Activated CD8-positive, alpha-beta T cell treated with anti-CD3 and anti-CD28 coated beads for 36 hours (primary cell): Measurements from ENCODE around the gene TTC8. TPM values are rescaled to one million over a fixed set of nuclear protein-coding genes. Genes with fewer than 3 reads are reported as not detected.

Experiments used
- ATAC-seq: fragments of 200-7000 bp; cut with Tn5 transposase; one replicate; pipeline ENCODE4 v1.10.0; 2021; ENCODE audit warnings: mild to moderate bottlenecking, moderate library complexity
- CTCF ChIA-PET: fragments of 350-600 bp; sonication (Branson Sonifier 250); formaldehyde crosslinking; loops from one replicate; lab custom pipeline; 2021; ENCODE audit warnings: antibody characterized with exemption; lab: Charles Lee
- POLR2A ChIA-PET: fragments of 350-600 bp; sonication (Branson Sonifier 250); formaldehyde crosslinking; loops from one replicate; lab custom pipeline; 2021; ENCODE audit warnings: antibody characterized with exemption; lab: Charles Lee
- DNase-seq: peaks from one replicate; pipeline ENCODE4 v3.0.0-alpha.2; 2020
- H3K27ac Mint-ChIP-seq: one replicate; pipeline ENCODE4 v1.8.0; 2021; ENCODE audit warnings: mild to moderate bottlenecking, mixed read lengths
- H3K27me3 Mint-ChIP-seq: one replicate; pipeline ENCODE4 v1.8.0; 2021; ENCODE audit warnings: mixed read lengths
- H3K36me3 Mint-ChIP-seq: one replicate; pipeline ENCODE4 v1.8.0; 2021; ENCODE audit warnings: low read depth, mixed read lengths
- H3K4me1 Mint-ChIP-seq: one replicate; pipeline ENCODE4 v1.8.0; 2021; ENCODE audit warnings: low read depth, mixed read lengths
- H3K4me3 Mint-ChIP-seq: one replicate; pipeline ENCODE4 v1.8.0; 2021; ENCODE audit warnings: mild to moderate bottlenecking, moderate library complexity, mixed read lengths
- H3K9me3 Mint-ChIP-seq: one replicate; pipeline ENCODE4 v1.8.0; 2021; ENCODE audit warnings: mixed read lengths
- CTCF ChIP-seq: fragments of 200-600 bp; IDR thresholded peaks from one replicate; pipeline ENCODE4 v1.8.0; 2022; ENCODE audit warnings: antibody characterized with exemption, mild to moderate bottlenecking
- intact Hi-C: fragments of 100-400 bp; cut with micrococcal nuclease; formaldehyde crosslinking; loops from one replicate; pipeline ENCODE4 v1.10.0; 2022
- total RNA-seq, 2 experiments: library from RNA; stranded (reverse); gene quantifications; one replicate each; pipeline ENCODE4 v1.2.3, GENCODE V29; 2021

Gene TTC8
- total RNA-seq, 2 experiments from 2014 or later = 2.5 to 4.0 TPM

GRCh38 chr14:88877192-88877591 lies 52.7 kb downstream of the TTC8 start:
- CTCF ChIA-PET = interaction anchor here (0.5 to 1.4 kb wide), 3 partner anchors 208 to 211 kb away, joined by 3 to 4 read pairs (median 3); no protein-coding TSS in a partner anchor
- no peak for TF ChIP-seq CTCF
- Mint-ChIP-seq H3K9me3 (peaks cover 10% of the 10 kb centered on the region), H3K4me1 (no peaks in the 10 kb centered on the region), H3K4me3 (no peak overlapping the region), H3K27ac (no peak overlapping the region), H3K27me3 (no peaks in the 10 kb centered on the region), H3K36me3 (peaks cover 12% of the 10 kb centered on the region)
- DNase-seq (no peak), ATAC-seq (no peak)
- intact Hi-C loops = no loop called here
- POLR2A ChIA-PET = interaction anchor here (0.6 kb wide), 1 partner anchor 23 kb away, joined by 3 read pairs; no protein-coding TSS in a partner anchor

GRCh38 chr14:88879022-88879421 lies 54.6 kb downstream of the TTC8 start:
- Mint-ChIP-seq H3K27me3 (no peaks in the 10 kb centered on the region), H3K36me3 (peaks cover 15% of the 10 kb centered on the region), H3K27ac (no peak overlapping the region), H3K4me3 (no peak overlapping the region), H3K4me1 (no peaks in the 10 kb centered on the region), H3K9me3 (peaks cover 17% of the 10 kb centered on the region)
- ChIA-PET POLR2A (no interaction called here), CTCF (no interaction called here)
- no peak for ATAC-seq
- DNase-seq = no peak
- no peak for TF ChIP-seq CTCF
- intact Hi-C loops = no loop called here

GRCh38 chr14:88882236-88882635 lies 57.8 kb downstream of the TTC8 start:
- H3K36me3 Mint-ChIP-seq = peaks cover 15% of the 10 kb centered on the region
- intact Hi-C loops = no loop called here
- ChIA-PET CTCF (no interaction called here), POLR2A (no interaction called here)
- H3K4me3 Mint-ChIP-seq = no peak overlapping the region
- H3K9me3 Mint-ChIP-seq = peaks cover 17% of the 10 kb centered on the region
- ATAC-seq (no peak), DNase-seq (no peak)
- H3K27ac Mint-ChIP-seq = no peak overlapping the region
- H3K27me3 Mint-ChIP-seq = peaks cover 2% of the 10 kb centered on the region
- TF ChIP-seq CTCF = no peak
- no peaks in the 10 kb centered on the region for H3K4me1 Mint-ChIP-seq

GRCh38 chr14:88895116-88895515 lies 70.7 kb downstream of the TTC8 start:
- Mint-ChIP-seq H3K27ac (no peak overlapping the region), H3K9me3 (no peaks in the 10 kb centered on the region), H3K4me1 (no peaks in the 10 kb centered on the region), H3K4me3 (no peak overlapping the region), H3K27me3 (peaks cover 10% of the 10 kb centered on the region), H3K36me3 (no peaks in the 10 kb centered on the region)
- intact Hi-C loops = no loop called here
- no peak for TF ChIP-seq CTCF
- ChIA-PET CTCF (no interaction called here), POLR2A (no interaction called here)
- no peak for DNase-seq
- ATAC-seq = no peak

- H3K4me3 Mint-ChIP-seq = no peak overlapping the region
- ChIA-PET POLR2A (no interaction called here), CTCF (no interaction called here)
- intact Hi-C loops = no loop called here
- H3K9me3 Mint-ChIP-seq = no peaks in the 10 kb centered on the region
- H3K36me3 Mint-ChIP-seq = no peaks in the 10 kb centered on the region
- TF ChIP-seq CTCF = no peak
- H3K27me3 Mint-ChIP-seq = peaks cover 12% of the 10 kb centered on the region
- ATAC-seq (no peak), DNase-seq (no peak)
- no peaks in the 10 kb centered on the region for H3K4me1 Mint-ChIP-seq
- H3K27ac Mint-ChIP-seq = no peak overlapping the region
Measured at GRCh38 chr14:88901189-88901588, 76.7 kb downstream of the TTC8 start.
